HepG2 (cell line): Measurements from ENCODE around the gene PTPN18. TPM values are rescaled to one million over a fixed set of nuclear protein-coding genes. Genes with fewer than 3 reads are reported as not detected.

Experiments
- CBX2 ChIP-seq, 2 experiments: fragments of 200-600 bp in 1 of 2; sonication (generic); formaldehyde crosslinking in 1 of 2; IDR thresholded peaks; 2 replicates each; pipeline versions ENCODE4 v1.7.0 to v1.8.1; 2018 to 2022; ENCODE audit warnings: low read depth in 2 of 2, low read length in 1 of 2, mild to moderate bottlenecking in 1 of 2, missing genetic modification reagents in 1 of 2
- HBP1 ChIP-seq: IDR thresholded peaks from 2 replicates; pipeline ENCODE4 v1.6.1; 2016; ENCODE audit warnings: low read depth, control low read depth
- HNF1B ChIP-seq: sonication (generic); formaldehyde crosslinking; IDR thresholded peaks from 2 replicates; pipeline ENCODE4 v1.5.1; 2020; ENCODE audit warnings: mild to moderate bottlenecking, moderate library complexity, missing genetic modification reagents
- KDM2A ChIP-seq: sonication (generic); formaldehyde crosslinking; IDR thresholded peaks from 2 replicates; pipeline ENCODE4 v1.4.0; 2020; ENCODE audit warnings: low read depth, missing genetic modification reagents, borderline replicate concordance
- MTA1 ChIP-seq: sonication (generic); formaldehyde crosslinking; IDR thresholded peaks from 2 replicates; pipeline ENCODE4 v1.4.0; 2020; ENCODE audit warnings: missing genetic modification reagents, mild to moderate bottlenecking, borderline replicate concordance
- PCBP2 ChIP-seq: fragments of 200-400 bp; formaldehyde crosslinking; optimal IDR thresholded peaks from 2 replicates; pipeline ENCODE3; 2018; ENCODE audit warnings: low read length, low read depth; ENCODE audit not compliant: poor library complexity, severe bottlenecking
- PHF20 ChIP-seq: sonication (generic); formaldehyde crosslinking; IDR thresholded peaks from 2 replicates; pipeline ENCODE4 v1.5.0; 2020; ENCODE audit warnings: mild to moderate bottlenecking, missing genetic modification reagents
- RBAK ChIP-seq: sonication (generic); formaldehyde crosslinking; IDR thresholded peaks from 2 replicates; pipeline ENCODE4 v1.5.1; 2020; ENCODE audit warnings: mild to moderate bottlenecking, missing genetic modification reagents
- SP2 ChIP-seq: sonication (generic); formaldehyde crosslinking; IDR thresholded peaks from 2 replicates; pipeline ENCODE4 v1.5.1; 2020; ENCODE audit warnings: mild to moderate bottlenecking, missing genetic modification reagents
- SYNCRIP ChIP-seq: fragments of 200-400 bp; formaldehyde crosslinking; IDR thresholded peaks from 2 replicates; pipeline ENCODE4 v1.6.1; 2018; ENCODE audit warnings: mild to moderate bottlenecking, low read depth, low read length; ENCODE audit not compliant: insufficient read depth
- ZBTB21 ChIP-seq: sonication (generic); formaldehyde crosslinking; IDR thresholded peaks from 2 replicates; pipeline ENCODE4 v1.4.0; 2020; ENCODE audit warnings: missing genetic modification reagents
- ZFP36L1 ChIP-seq: sonication (generic); formaldehyde crosslinking; IDR thresholded peaks from 2 replicates; pipeline ENCODE4 v1.8.0; 2022; ENCODE audit warnings: mild to moderate bottlenecking, missing genetic modification reagents, moderate library complexity
- ZNF205 ChIP-seq: IDR thresholded peaks from 2 replicates; pipeline ENCODE4 v1.6.1; 2018; ENCODE audit warnings: missing biosample characterization, missing genetic modification reagents
- ZNF225 ChIP-seq: sonication (generic); formaldehyde crosslinking; IDR thresholded peaks from 2 replicates; pipeline ENCODE4 v1.4.0; 2020; ENCODE audit warnings: mild to moderate bottlenecking, missing genetic modification reagents
- ZNF264 ChIP-seq: sonication (generic); formaldehyde crosslinking; IDR thresholded peaks from 2 replicates; pipeline ENCODE4 v1.4.0; 2020; ENCODE audit warnings: missing genetic modification reagents
- ZNF280B ChIP-seq: sonication (generic); formaldehyde crosslinking; IDR thresholded peaks from 2 replicates; pipeline ENCODE4 v1.5.0; 2020; ENCODE audit warnings: missing genetic modification reagents, mild to moderate bottlenecking, borderline replicate concordance
- ZNF766 ChIP-seq: sonication (generic); formaldehyde crosslinking; IDR thresholded peaks from 2 replicates; pipeline ENCODE4 v1.5.0; 2020; ENCODE audit warnings: missing genetic modification reagents, borderline replicate concordance
- polyA plus RNA-seq, 8 experiments: library from polyadenylated mRNA; depleted of rRNA in 3 of 8; stranded (reverse) in 7 of 8; unstranded in 1 of 8; fragments of >200 nt; fragmentation: Illumina TruSeq in 4 of 8; extraction: Trizol in 4 of 8; gene quantifications; 2 replicates each; pipeline versions ENCODE4 v1.2.1 to v1.2.3, GENCODE V29; 2011 to 2016; ENCODE audit warnings: low read depth in 4 of 8, missing spikeins in 1 of 8, mixed read lengths in 1 of 8; ENCODE audit not compliant: insufficient read depth in 1 of 8
- total RNA-seq, 5 experiments: library from RNA; depleted of rRNA; stranded (reverse); fragments of >200 nt; fragmentation: Illumina TruSeq; extraction: Trizol; gene quantifications; 2 replicates each; pipeline ENCODE4 v1.2.3, GENCODE V29; 2016; ENCODE audit warnings: low read depth in 1 of 5
- TF ChIP-seq, protein P1 (sequence below), 2 experiments: sonication (generic) in 1 of 2; formaldehyde crosslinking in 1 of 2; IDR thresholded peaks; 2 replicates each; pipeline versions ENCODE4 v1.4.0 to v1.6.1; 2018 to 2020; ENCODE audit warnings: missing genetic modification reagents in 2 of 2, borderline replicate concordance in 1 of 2, low read depth in 1 of 2, mild to moderate bottlenecking in 1 of 2, missing biosample characterization in 1 of 2
- TF ChIP-seq, protein P2 (sequence below): sonication (generic); formaldehyde crosslinking; IDR thresholded peaks from 2 replicates; pipeline ENCODE4 v1.5.0; 2020; ENCODE audit warnings: missing genetic modification reagents, mild to moderate bottlenecking, borderline replicate concordance

The PTPN18 gene
- total and polyA plus RNA-seq, 2 of the 13 experiments (the other 11 are each of a cell fraction or from before 2014, with no cell fraction given) = 14.8 to 39.6 TPM

DNA sequence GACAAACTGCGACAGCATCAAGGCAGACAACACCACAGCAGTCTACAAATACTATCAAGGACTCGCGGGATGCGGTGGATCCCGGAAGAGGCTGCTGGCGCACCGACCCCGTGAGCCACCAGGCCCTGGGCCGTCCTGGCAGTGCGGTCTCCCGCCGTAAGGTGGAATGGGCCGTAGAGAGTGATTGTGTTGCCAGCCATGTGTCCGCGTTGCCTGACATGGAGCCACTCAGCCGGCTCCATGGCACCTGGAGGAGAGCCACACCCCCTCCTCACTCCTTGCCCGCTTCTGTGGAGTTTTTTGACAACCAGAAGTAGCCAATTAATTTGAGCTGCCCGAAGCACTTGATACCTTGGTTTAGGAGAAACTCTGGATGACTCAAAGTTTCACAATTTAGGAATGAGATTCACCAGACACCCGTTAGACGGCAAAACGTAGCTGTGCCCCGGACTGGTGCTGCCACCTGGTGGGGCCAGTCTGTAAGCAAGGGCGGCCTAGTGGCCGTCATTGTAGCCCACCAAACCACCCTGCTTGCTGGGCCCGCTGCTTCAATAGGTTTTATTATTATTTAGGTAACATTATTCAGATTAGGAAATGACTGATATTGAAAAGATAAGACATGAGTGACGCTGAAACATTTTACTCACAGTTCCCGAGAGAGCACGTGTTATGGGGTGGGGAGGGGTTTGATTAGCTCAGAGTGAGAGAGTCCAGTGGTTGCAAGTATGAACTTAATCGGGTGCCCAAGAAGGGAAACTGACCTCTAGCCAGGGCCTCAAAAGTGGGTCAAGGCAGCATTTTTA lies 23.4 kb upstream of the PTPN18 start (continued):
- TF ChIP-seq, protein P1, sequence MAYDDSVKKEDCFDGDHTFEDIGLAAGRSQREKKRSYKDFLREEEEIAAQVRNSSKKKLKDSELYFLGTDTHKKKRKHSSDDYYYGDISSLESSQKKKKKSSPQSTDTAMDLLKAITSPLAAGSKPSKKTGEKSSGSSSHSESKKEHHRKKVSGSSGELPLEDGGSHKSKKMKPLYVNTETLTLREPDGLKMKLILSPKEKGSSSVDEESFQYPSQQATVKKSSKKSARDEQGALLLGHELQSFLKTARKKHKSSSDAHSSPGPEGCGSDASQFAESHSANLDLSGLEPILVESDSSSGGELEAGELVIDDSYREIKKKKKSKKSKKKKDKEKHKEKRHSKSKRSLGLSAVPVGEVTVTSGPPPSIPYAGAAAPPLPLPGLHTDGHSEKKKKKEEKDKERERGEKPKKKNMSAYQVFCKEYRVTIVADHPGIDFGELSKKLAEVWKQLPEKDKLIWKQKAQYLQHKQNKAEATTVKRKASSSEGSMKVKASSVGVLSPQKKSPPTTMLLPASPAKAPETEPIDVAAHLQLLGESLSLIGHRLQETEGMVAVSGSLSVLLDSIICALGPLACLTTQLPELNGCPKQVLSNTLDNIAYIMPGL (CRISPR knock-in tag; IDR thresholded peaks at IDR 0.05; ENCODE audit: borderline replicate concordance in 1 of 2, low read depth in 1 of 2) = peak; percentile 81 to 87; a peak in 3 of 4 replicates
- peak; percentile 75 for TF ChIP-seq ZNF280B (CRISPR knock-in tag)
- peak; percentile 87 for TF ChIP-seq ZNF205
- 0 out of 2 replicates have a peak, but pooled peaks have one; percentile 40 for TF ChIP-seq HBP1 (CRISPR knock-in tag)
- TF ChIP-seq PCBP2 = no peak
- TF ChIP-seq SP2 = peak; percentile 34; the same call in 1 of the 2 replicates
- TF ChIP-seq ZNF225 (CRISPR knock-in tag) = peak; percentile 75; the same call in 1 of the 2 replicates
- no peak for TF ChIP-seq SYNCRIP
- peak; percentile 40; the same call in 1 of the 2 replicates for TF ChIP-seq HNF1B (CRISPR knock-in tag)
- 0 out of 2 replicates have a peak, but pooled peaks have one; percentile 26 for TF ChIP-seq PHF20
- TF ChIP-seq MTA1 = 0 out of 2 replicates have a peak, but pooled peaks have one; percentile 26
- no peak for TF ChIP-seq ZBTB21
- peak; percentile 54; the same call in 1 of the 2 replicates for TF ChIP-seq ZFP36L1 (CRISPR knock-in tag)
- TF ChIP-seq ZNF264 (CRISPR knock-in tag) = 0 out of 2 replicates have a peak, but pooled peaks have one; percentile 46
- peak; percentile 78; the same call in 1 of the 2 replicates for TF ChIP-seq KDM2A
- TF ChIP-seq, protein P2, sequence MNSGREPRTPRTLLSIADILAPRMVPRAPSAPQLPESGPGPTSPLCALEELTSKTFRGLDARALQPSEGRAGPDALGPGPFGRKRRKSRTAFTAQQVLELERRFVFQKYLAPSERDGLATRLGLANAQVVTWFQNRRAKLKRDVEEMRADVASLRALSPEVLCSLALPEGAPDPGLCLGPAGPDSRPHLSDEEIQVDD (CRISPR knock-in tag) = no peak
- peak; percentile 83; the same call in 1 of the 2 replicates for TF ChIP-seq ZNF766 (CRISPR knock-in tag)
- TF ChIP-seq CBX2 (IDR thresholded peaks at IDR 0.05; ENCODE audit: low read depth, low read length) = no peak
- 0 out of 2 replicates have a peak, but pooled peaks have one; percentile 31 for TF ChIP-seq CBX2 (CRISPR knock-in tag; IDR thresholded peaks at IDR 0.05; ENCODE audit: low read depth)
- TF ChIP-seq RBAK (CRISPR knock-in tag) = no peak
